Natural killer cell treated with Interleukin-12 subunit alpha and Interleukin-12 subunit beta and Interleukin-15 and Interleukin-18, amount 100 ng/mL, for 72 hours (primary cell): Measurements from ENCODE around the gene MSI2. TPM values are rescaled to one million over a fixed set of nuclear protein-coding genes. Genes with fewer than 3 reads are reported as not detected.

ENCODE experiments used
- ATAC-seq, 2 donors: fragments of 150-1000 bp; cut with Tn5 transposase in 1 of 2; sonication (Bioruptor Pico), chemical (Tn5 transposase) in 1 of 2; 2 replicates each; pipeline ENCODE4 v1.10.0; 2021
- DNase-seq: peaks from one replicate; pipeline ENCODE4 v3.0.0; 2022; ENCODE audit warnings: low spot score
- H3K27ac Mint-ChIP-seq, 2 donors: 1 replicate in 1 of 2; 2 replicates in 1 of 2; pipeline ENCODE4 v1.8.0; 2022; ENCODE audit warnings: mixed read lengths in 2 of 2, mild to moderate bottlenecking in 1 of 2, moderate library complexity in 1 of 2
- H3K27me3 Mint-ChIP-seq, 2 donors: 1 replicate in 1 of 2; 2 replicates in 1 of 2; pipeline ENCODE4 v1.8.0; 2022; ENCODE audit warnings: mixed read lengths in 2 of 2
- H3K36me3 Mint-ChIP-seq: one replicate; pipeline ENCODE4 v1.8.0; 2022; ENCODE audit warnings: mixed read lengths
- H3K4me1 Mint-ChIP-seq, 2 donors: 1 replicate in 1 of 2; 2 replicates in 1 of 2; pipeline ENCODE4 v1.8.0; 2022; ENCODE audit warnings: low read depth in 2 of 2, mixed read lengths in 2 of 2, mild to moderate bottlenecking in 1 of 2
- H3K4me3 Mint-ChIP-seq: one replicate; pipeline ENCODE4 v1.8.0; 2022; ENCODE audit warnings: mixed read lengths
- H3K9me3 Mint-ChIP-seq: 2 replicates; pipeline ENCODE4 v1.8.0; 2022; ENCODE audit warnings: mixed read lengths
- total RNA-seq, 2 donors: library from RNA; stranded (reverse); gene quantifications; one replicate each; pipeline ENCODE4 v1.2.3, GENCODE V29; 2022

Gene MSI2
- total RNA-seq, 2 donors from 2014 or later: 51.3 to 126 TPM

DNA sequence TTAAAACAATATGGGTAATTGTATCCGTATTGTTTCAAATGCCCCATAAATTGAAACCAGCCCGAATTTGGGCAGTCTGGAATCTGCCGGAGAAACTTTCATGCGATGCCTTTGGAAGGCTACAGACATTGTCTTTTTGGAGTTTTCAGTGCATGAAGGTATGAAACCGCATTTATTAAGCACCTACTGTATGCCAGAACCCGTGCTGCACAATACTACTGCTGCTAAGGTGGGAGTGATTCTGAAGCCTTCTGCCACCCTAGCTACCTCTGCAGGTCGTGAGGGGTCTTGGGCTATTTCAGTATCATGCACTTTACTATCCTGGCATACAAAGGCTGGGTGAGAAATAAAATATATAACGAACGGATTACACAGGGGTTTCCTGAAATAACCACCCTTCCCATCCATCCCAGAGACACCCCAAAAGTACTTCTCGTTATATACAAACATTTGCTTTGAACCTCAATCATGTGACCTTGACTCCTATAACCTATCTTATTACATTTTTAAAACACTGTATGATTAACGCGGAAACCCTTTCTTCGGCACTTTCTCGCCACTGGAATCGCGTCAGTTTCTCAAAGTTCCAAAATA is 1.0 kb upstream of the MSI2 start:
- ATAC-seq: no peak
- DNase-seq: no peak
- Mint-ChIP-seq H3K4me3 (peak overlapping the region; percentile 94), H3K9me3 (no peaks in the 10 kb centered on the region), H3K27ac (peak overlapping the region; percentile 79 to 82), H3K27me3 (peaks cover 0 to 3% of the 10 kb centered on the region in 2 donors), H3K4me1 (peaks cover 28 to 29% of the 10 kb centered on the region in 2 donors), H3K36me3 (peaks cover 7% of the 10 kb centered on the region)

- Mint-ChIP-seq H3K36me3 (peaks cover 11% of the 10 kb centered on the region), H3K9me3 (no peaks in the 10 kb centered on the region), H3K27ac (peak overlapping the region; percentile 89 to 91), H3K27me3 (peaks cover 0 to 3% of the 10 kb centered on the region in 2 donors), H3K4me3 (peak overlapping the region; percentile 99), H3K4me1 (peaks cover 28 to 34% of the 10 kb centered on the region in 2 donors)
- peak; percentile 34 to 36 for ATAC-seq
- DNase-seq: no peak
Observed at GRCh38 chr17:57256708-57257112, 387 bp downstream of the MSI2 start.

DNA sequence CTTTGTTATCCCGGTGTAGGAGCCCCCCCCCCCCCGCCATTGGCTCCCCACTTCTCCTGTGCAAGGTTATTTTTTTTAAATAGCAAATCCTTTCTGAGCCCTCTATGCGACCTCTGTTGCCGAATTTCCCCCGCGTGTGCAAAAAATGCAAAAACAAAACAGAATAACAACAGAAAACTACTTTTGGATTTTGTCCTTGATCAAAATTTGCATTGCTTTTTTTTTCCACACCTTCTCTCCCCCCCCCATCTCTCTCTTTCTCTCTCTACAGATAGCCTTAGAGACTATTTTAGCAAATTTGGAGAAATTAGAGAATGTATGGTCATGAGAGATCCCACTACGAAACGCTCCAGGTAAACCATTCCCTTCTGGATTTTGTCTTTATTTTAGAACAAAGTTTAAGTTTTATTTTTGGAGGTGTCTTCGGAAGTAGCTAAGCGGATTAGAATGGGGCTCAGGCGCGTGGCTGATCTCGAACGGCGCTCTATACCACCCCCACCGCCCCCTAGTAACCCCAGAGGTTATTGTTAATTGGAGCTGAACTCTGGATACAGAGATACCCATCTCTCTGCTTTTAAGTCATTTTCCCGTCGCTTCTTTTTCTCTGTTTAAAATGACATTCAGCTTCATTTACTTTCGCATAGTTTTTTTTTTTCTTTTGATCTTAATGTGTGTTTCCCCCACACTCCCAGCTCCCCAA is 1.0 kb downstream of the MSI2 start:
- Mint-ChIP-seq H3K36me3 (peaks cover 15% of the 10 kb centered on the region), H3K4me1 (peaks cover 28 to 35% of the 10 kb centered on the region in 2 donors), H3K27me3 (peaks cover 0 to 3% of the 10 kb centered on the region in 2 donors), H3K4me3 (peak overlapping the region; percentile 99), H3K27ac (peak overlapping the region; percentile 89 to 91), H3K9me3 (no peaks in the 10 kb centered on the region)
- no peak for ATAC-seq
- no peak for DNase-seq

GRCh38 chr17:57257895-57258851 is 1.9 kb downstream of the MSI2 start:
- no peak for DNase-seq
- Mint-ChIP-seq H3K27ac (peak overlapping the region; percentile 89 to 91), H3K27me3 (peaks cover 0 to 3% of the 10 kb centered on the region in 2 donors), H3K9me3 (no peaks in the 10 kb centered on the region), H3K36me3 (peaks cover 23% of the 10 kb centered on the region), H3K4me3 (peak overlapping the region; percentile 99), H3K4me1 (peaks cover 28 to 36% of the 10 kb centered on the region in 2 donors)
- ATAC-seq: no peak

DNA sequence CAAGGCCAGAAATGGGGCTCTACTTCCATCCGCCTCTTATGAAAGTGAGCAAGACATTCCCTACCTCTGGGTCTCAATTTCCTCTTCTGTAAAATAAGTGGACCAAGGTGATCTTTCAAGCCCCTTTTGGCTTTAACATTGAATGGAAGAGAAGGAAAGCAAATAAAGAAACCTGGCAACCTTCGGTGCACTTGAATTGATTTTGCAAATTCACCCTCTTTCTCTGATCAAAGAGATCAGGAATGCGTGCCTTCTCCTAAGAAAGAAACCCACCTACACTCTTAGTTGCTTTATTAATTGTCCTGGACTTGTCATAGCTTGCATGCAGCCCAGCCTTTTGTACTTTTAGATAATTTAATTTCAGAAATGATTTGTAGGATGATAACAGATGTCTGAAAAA is 3.0 kb downstream of the MSI2 start:
- H3K27ac Mint-ChIP-seq: peak overlapping the region in 1 of 2 donors; percentile 91

DNA sequence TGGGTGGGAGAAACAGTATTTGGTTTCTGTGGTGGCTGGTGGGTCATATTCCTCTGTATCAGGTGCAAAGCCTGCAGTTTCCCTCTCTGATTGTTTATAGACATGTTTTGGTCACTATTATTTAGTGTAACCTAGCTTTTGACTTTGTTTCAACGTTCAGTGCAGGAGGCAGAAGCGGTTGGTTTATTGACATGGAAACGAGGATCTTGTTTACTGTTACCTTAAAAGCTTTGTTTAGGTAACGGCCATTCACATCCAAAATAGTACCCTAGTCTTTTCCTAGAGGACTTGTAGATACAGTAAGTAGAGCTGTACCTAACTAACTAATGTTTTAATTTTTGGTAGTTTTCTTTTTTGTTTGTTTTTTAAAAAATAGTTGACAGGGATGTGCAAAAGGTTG is 3.5 kb downstream of the MSI2 start:
- DNase-seq (no peak), ATAC-seq (no peak)
- Mint-ChIP-seq H3K36me3 (peaks cover 33% of the 10 kb centered on the region), H3K27me3 (peaks cover 0 to 3% of the 10 kb centered on the region in 2 donors), H3K9me3 (no peaks in the 10 kb centered on the region), H3K4me1 (peaks cover 30 to 44% of the 10 kb centered on the region in 2 donors), H3K27ac (no peak overlapping the region), H3K4me3 (peak overlapping the region; percentile 99)

More for the DNA sequence above, 3.0 kb downstream of the MSI2 start:
- Mint-ChIP-seq H3K9me3 (no peaks in the 10 kb centered on the region), H3K4me1 (peaks cover 30 to 44% of the 10 kb centered on the region in 2 donors), H3K27me3 (peaks cover 0 to 3% of the 10 kb centered on the region in 2 donors), H3K4me3 (peak overlapping the region; percentile 99), H3K36me3 (peaks cover 33% of the 10 kb centered on the region)
- ATAC-seq (no peak), DNase-seq (no peak)

DNA sequence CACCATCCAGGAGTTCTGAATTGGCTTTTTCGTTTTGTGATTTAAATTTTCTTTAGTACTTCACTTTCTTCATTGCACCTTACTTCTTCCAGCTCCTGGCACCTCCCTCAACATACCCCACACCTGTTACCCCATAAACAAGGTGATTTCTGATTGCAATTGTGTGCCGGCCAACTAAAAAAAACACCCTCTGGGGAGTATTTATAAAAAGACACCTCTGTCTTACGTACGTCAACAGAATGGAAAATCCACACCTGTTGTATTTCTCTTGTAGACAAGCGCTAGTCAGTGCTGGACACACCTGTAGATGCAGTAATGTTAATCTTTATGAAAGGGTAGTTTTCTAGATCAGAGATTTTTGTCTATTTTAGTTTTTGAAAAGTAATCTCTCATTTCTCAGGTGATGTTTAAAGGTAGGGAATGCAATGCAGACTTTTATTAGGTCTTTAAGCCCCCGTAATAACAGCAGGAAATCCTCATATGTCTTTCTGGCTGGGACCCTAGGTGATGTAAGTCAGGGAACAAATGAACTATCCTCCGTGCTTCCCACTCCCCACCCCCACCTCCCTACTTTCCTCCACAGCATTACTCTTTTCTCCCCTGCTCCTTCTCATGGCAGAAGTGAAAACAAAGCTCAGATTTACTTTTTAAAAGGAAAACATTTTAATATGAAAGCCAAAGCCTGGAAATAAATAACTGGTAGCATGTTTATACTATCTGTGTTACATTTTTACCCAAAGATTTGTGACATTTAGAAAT is 4.2 kb downstream of the MSI2 start:
- ATAC-seq: no peak
- peaks cover 33% of the 10 kb centered on the region for H3K36me3 Mint-ChIP-seq
- no peak for DNase-seq
- peaks cover 28 to 41% of the 10 kb centered on the region in 2 donors for H3K4me1 Mint-ChIP-seq
- no peak overlapping the region for H3K4me3 Mint-ChIP-seq
- no peak overlapping the region for H3K27ac Mint-ChIP-seq
- H3K9me3 Mint-ChIP-seq: no peaks in the 10 kb centered on the region
- peaks cover 0 to 2% of the 10 kb centered on the region in 2 donors for H3K27me3 Mint-ChIP-seq

- ATAC-seq (no peak), DNase-seq (no peak)
- Mint-ChIP-seq H3K27me3 (no peaks in the 10 kb centered on the region), H3K4me1 (peaks cover 26 to 38% of the 10 kb centered on the region in 2 donors), H3K27ac (no peak overlapping the region), H3K36me3 (peaks cover 33% of the 10 kb centered on the region), H3K4me3 (no peak overlapping the region), H3K9me3 (no peaks in the 10 kb centered on the region)
Observed at GRCh38 chr17:57261084-57261461, 4.8 kb downstream of the MSI2 start.

GRCh38 chr17:57262557-57262956 is 6.2 kb downstream of the MSI2 start:
- no peak for ATAC-seq
- H3K36me3 Mint-ChIP-seq: peaks cover 28% of the 10 kb centered on the region
- DNase-seq: no peak
- H3K4me1 Mint-ChIP-seq: peaks cover 23 to 33% of the 10 kb centered on the region in 2 donors
- H3K9me3 Mint-ChIP-seq: no peaks in the 10 kb centered on the region
- no peaks in the 10 kb centered on the region for H3K27me3 Mint-ChIP-seq
- no peak overlapping the region for H3K4me3 Mint-ChIP-seq
- no peak overlapping the region for H3K27ac Mint-ChIP-seq

DNA sequence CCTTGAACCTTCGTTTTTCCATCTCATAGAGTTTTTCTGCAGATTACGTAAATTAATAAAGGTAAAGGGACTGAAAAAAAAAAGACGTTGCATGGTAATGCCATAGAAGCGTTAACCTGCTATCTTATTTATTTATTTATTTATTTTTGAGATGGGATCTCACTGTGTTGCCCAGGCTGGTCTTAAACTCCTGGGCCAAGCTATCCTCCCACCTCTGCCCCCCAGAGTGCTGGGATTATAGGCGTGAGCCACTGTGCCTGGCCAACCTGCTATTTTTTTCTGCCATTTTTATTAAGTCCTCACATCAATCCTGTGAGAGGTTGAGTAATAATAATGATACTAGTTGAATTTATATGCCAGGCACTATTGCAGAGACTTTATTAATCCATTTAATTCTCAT is 7.9 kb downstream of the MSI2 start:
- no peak for ATAC-seq

GRCh38 chr17:57264776-57265175 is 8.5 kb downstream of the MSI2 start:
- DNase-seq: no peak
- Mint-ChIP-seq H3K27me3 (no peaks in the 10 kb centered on the region), H3K36me3 (peaks cover 34% of the 10 kb centered on the region), H3K4me3 (no peak overlapping the region), H3K4me1 (peaks cover 18 to 24% of the 10 kb centered on the region in 2 donors), H3K9me3 (no peaks in the 10 kb centered on the region), H3K27ac (no peak overlapping the region)
- no peak for ATAC-seq

More for the DNA sequence above, 7.9 kb downstream of the MSI2 start:
- H3K36me3 Mint-ChIP-seq: peaks cover 34% of the 10 kb centered on the region
- no peak overlapping the region for H3K4me3 Mint-ChIP-seq
- no peak for DNase-seq
- no peak overlapping the region for H3K27ac Mint-ChIP-seq
- H3K4me1 Mint-ChIP-seq: peaks cover 15 to 21% of the 10 kb centered on the region in 2 donors
- no peaks in the 10 kb centered on the region for H3K27me3 Mint-ChIP-seq
- no peaks in the 10 kb centered on the region for H3K9me3 Mint-ChIP-seq

DNA sequence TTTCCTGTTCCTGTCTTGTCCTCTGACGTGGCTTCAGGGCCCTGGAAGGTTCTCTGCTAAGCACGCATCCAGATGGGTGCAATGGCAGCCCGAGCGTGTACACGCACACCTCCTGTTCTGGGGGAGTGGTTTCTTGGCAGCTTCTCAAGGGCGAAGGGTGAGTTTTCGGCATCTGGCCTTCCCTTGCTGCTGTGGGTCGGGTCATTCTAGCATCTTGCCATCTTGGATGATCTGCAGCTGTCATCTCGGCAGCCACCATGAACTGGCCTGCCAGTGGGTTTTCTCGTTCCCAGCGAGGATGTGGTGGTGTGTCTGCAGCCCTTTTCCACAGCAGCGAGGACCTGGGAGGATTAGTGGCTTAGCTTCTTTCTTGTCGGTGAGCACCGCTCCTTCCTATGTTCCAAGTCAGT is 10.6 kb downstream of the MSI2 start:
- DNase-seq: no peak
- ATAC-seq: no peak
- H3K27me3 Mint-ChIP-seq: no peaks in the 10 kb centered on the region
- no peak overlapping the region for H3K27ac Mint-ChIP-seq
- H3K9me3 Mint-ChIP-seq: no peaks in the 10 kb centered on the region
- H3K4me1 Mint-ChIP-seq: peaks cover 21 to 24% of the 10 kb centered on the region in 2 donors
- H3K36me3 Mint-ChIP-seq: peaks cover 28% of the 10 kb centered on the region
- no peak overlapping the region for H3K4me3 Mint-ChIP-seq

DNA sequence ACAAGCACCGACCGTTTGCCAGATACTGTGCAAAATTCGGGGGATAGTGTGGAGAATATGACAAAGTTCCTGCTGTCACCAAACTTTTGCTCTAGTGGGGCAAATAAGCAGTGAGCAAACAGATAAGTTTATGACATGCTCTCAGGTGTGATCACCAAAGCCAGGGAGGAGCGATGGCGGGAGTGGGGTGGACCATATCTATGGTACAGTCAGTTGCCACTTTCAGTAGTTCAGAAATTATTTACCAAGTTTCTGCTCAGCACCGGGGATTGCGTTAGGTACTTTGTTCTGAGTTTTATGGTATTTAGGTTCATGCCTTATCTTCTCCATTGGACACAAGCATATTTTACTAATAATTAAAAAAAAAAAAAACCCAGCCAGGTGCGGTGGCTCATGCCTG is 11.9 kb downstream of the MSI2 start:
- H3K4me3 Mint-ChIP-seq: no peak overlapping the region
- H3K9me3 Mint-ChIP-seq: no peaks in the 10 kb centered on the region
- peaks cover 23% of the 10 kb centered on the region in 2 donors for H3K4me1 Mint-ChIP-seq
- DNase-seq: no peak
- peak overlapping the region in 1 of 2 donors; percentile 24 for H3K27ac Mint-ChIP-seq
- H3K36me3 Mint-ChIP-seq: peaks cover 18% of the 10 kb centered on the region
- ATAC-seq: no peak
- no peaks in the 10 kb centered on the region for H3K27me3 Mint-ChIP-seq
